H9 (cell line): ENCODE results near the gene MAST4. TPM values are rescaled to one million over a fixed set of nuclear protein-coding genes. Genes with fewer than 3 reads are reported as not detected.

Experiments
- DNase-seq: peaks from one replicate; pipeline ENCODE4 v3.0.0-alpha.2; 2017
- H2AFZ ChIP-seq: one replicate; pipeline ENCODE4 v1.6.1; 2013; ENCODE audit warnings: mild to moderate bottlenecking, low read length, control low read depth, moderate library complexity
- H2AK5ac ChIP-seq: 2 replicates; pipeline ENCODE4 v1.6.1; 2013; ENCODE audit warnings: low read length, control low read depth, mixed read lengths; ENCODE audit not compliant: insufficient read length
- H2BK120ac ChIP-seq: one replicate; pipeline ENCODE4 v1.6.1; 2013; ENCODE audit warnings: low read depth, mild to moderate bottlenecking, low read length, control low read depth, inconsistent platforms; ENCODE audit not compliant: poor library complexity, severe bottlenecking
- H2BK12ac ChIP-seq: 2 replicates; pipeline ENCODE4 v1.6.1; 2013; ENCODE audit warnings: low read length, control low read depth, mixed read lengths, low read depth; ENCODE audit not compliant: insufficient read length
- H2BK15ac ChIP-seq: 2 replicates; pipeline ENCODE4 v1.6.1; 2013; ENCODE audit warnings: low read depth, low read length, control low read depth
- H2BK20ac ChIP-seq: one replicate; pipeline ENCODE4 v1.6.1; 2013; ENCODE audit warnings: low read depth, mild to moderate bottlenecking, low read length, control low read depth, inconsistent platforms; ENCODE audit not compliant: poor library complexity, severe bottlenecking
- H2BK5ac ChIP-seq: 2 replicates; pipeline ENCODE4 v1.6.1; 2013; ENCODE audit warnings: low read length, control low read depth, mixed read lengths; ENCODE audit not compliant: insufficient read length
- H3K14ac ChIP-seq: 2 replicates; pipeline ENCODE4 v1.6.1; 2013; ENCODE audit warnings: low read length, control low read depth; ENCODE audit not compliant: insufficient read depth
- H3K18ac ChIP-seq: 2 replicates; pipeline ENCODE4 v1.6.1; 2013; ENCODE audit warnings: low read depth, mild to moderate bottlenecking, mixed read lengths, low read length, control low read depth; ENCODE audit not compliant: insufficient read length
- H3K23ac ChIP-seq: 2 replicates; pipeline ENCODE4 v1.6.1; 2013; ENCODE audit warnings: low read length, control low read depth, mixed read lengths, low read depth; ENCODE audit not compliant: insufficient read length
- H3K23me2 ChIP-seq: 2 replicates; pipeline ENCODE4 v1.6.1; 2013; ENCODE audit warnings: low read depth, mild to moderate bottlenecking, mixed read lengths, low read length, control low read depth; ENCODE audit not compliant: insufficient read length, poor library complexity, severe bottlenecking
- H3K27ac ChIP-seq: 2 replicates; pipeline ENCODE4 v1.5.1; 2013; ENCODE audit warnings: low read length, control low read depth, mixed read lengths, low read depth; ENCODE audit not compliant: insufficient read length
- H3K27me3 ChIP-seq: 2 replicates; pipeline ENCODE4 v1.6.1; 2013; ENCODE audit warnings: low read length, control low read depth, inconsistent platforms; ENCODE audit not compliant: insufficient read depth
- H3K4ac ChIP-seq: 2 replicates; pipeline ENCODE4 v1.6.1; 2013; ENCODE audit warnings: low read depth, mild to moderate bottlenecking, control low read depth, inconsistent platforms, low read length, moderate library complexity
- H3K4me1 ChIP-seq: 2 replicates; pipeline ENCODE4 v1.6.1; 2013; ENCODE audit warnings: low read length, control low read depth, inconsistent platforms; ENCODE audit not compliant: insufficient read depth
- H3K4me2 ChIP-seq: 2 replicates; pipeline ENCODE4 v1.6.1; 2013; ENCODE audit warnings: low read length, control low read depth, mixed read lengths; ENCODE audit not compliant: insufficient read length, insufficient read depth
- H3K56ac ChIP-seq: 2 replicates; pipeline ENCODE4 v1.6.1; 2013; ENCODE audit warnings: low read depth, mild to moderate bottlenecking, mixed read lengths, low read length, control low read depth; ENCODE audit not compliant: insufficient read length
- H3K79me1 ChIP-seq: 2 replicates; pipeline ENCODE4 v1.6.1; 2013; ENCODE audit warnings: low read depth, mild to moderate bottlenecking, moderate library complexity, low read length, control low read depth, inconsistent platforms; ENCODE audit not compliant: insufficient read depth, poor library complexity, severe bottlenecking
- H3K79me2 ChIP-seq: 2 replicates; pipeline ENCODE4 v1.6.1; 2013; ENCODE audit warnings: low read length, control low read depth, inconsistent platforms; ENCODE audit not compliant: insufficient read depth
- H3K9ac ChIP-seq: 2 replicates; pipeline ENCODE4 v1.6.1; 2013; ENCODE audit warnings: low read length, control low read depth, mixed read lengths; ENCODE audit not compliant: insufficient read length; ENCODE audit errors: extremely low read depth
- H3K9me3 ChIP-seq: one replicate; pipeline ENCODE4 v1.6.1; 2013; ENCODE audit warnings: low read depth, low read length, inconsistent platforms; ENCODE audit not compliant: control insufficient read depth
- H3T11ph ChIP-seq: one replicate; pipeline ENCODE4 v1.6.1; 2013; ENCODE audit warnings: mild to moderate bottlenecking, low read length, control low read depth, inconsistent platforms
- H4K20me1 ChIP-seq: one replicate; pipeline ENCODE4 v1.6.1; 2013; ENCODE audit not compliant: control insufficient read depth, insufficient read length, insufficient read depth
- H4K5ac ChIP-seq: 2 replicates; pipeline ENCODE4 v1.6.1; 2013; ENCODE audit warnings: low read depth, mild to moderate bottlenecking, mixed read lengths, low read length, control low read depth; ENCODE audit not compliant: insufficient read length
- H4K8ac ChIP-seq: replicated peaks from 2 replicates; pipeline ENCODE4 v1.6.1; 2013; ENCODE audit warnings: low read length, control low read depth, mixed read lengths, low read depth; ENCODE audit not compliant: insufficient read length
- H4K91ac ChIP-seq: 2 replicates; pipeline ENCODE4 v1.6.1; 2013; ENCODE audit warnings: low read depth, mild to moderate bottlenecking, moderate library complexity, mixed read lengths, low read length, control low read depth; ENCODE audit not compliant: insufficient read length
- H3K27ac Mint-ChIP-seq, 3 experiments: 2 replicates in 2 of 3; 3 replicates in 1 of 3; pipeline ENCODE4 v1.8.0; 2020 to 2021; ENCODE audit warnings: mixed read lengths in 3 of 3, mild to moderate bottlenecking in 1 of 3, moderate library complexity in 1 of 3
- H3K27me3 Mint-ChIP-seq: 2 replicates; pipeline ENCODE4 v1.8.0; 2021; ENCODE audit warnings: low read depth, mild to moderate bottlenecking, moderate library complexity, mixed read lengths
- H3K36me3 Mint-ChIP-seq, 3 experiments: 2 replicates in 2 of 3; 3 replicates in 1 of 3; pipeline ENCODE4 v1.8.0; 2020 to 2021; ENCODE audit warnings: low read depth in 3 of 3, mixed read lengths in 3 of 3; ENCODE audit not compliant: insufficient read depth in 1 of 3
- H3K4me1 Mint-ChIP-seq, 2 experiments: 2 replicates each; pipeline ENCODE4 v1.8.0; 2020; ENCODE audit warnings: mixed read lengths in 2 of 2
- H3K4me3 Mint-ChIP-seq, 2 experiments: 2 replicates in 1 of 2; 3 replicates in 1 of 2; pipeline ENCODE4 v1.8.0; 2020 to 2021; ENCODE audit warnings: mild to moderate bottlenecking in 2 of 2, mixed read lengths in 2 of 2, moderate library complexity in 1 of 2
- H3K9me3 Mint-ChIP-seq, 2 experiments: 2 replicates in 1 of 2; 3 replicates in 1 of 2; pipeline ENCODE4 v1.8.0; 2020; ENCODE audit warnings: mild to moderate bottlenecking in 2 of 2, mixed read lengths in 2 of 2, moderate library complexity in 1 of 2
- WGBS: extraction: QIAGEN DNeasy Blood & Tissue Kit; methylation state at CpG from one replicate; pipeline ENCODE4 v1.1.7; 2013; ENCODE audit warnings: missing lambda C conversion rate, low lambda C conversion rate, mixed read lengths; ENCODE audit not compliant: insufficient read length; ENCODE audit errors: extremely low coverage; 5-methylcytosine and 5-hydroxymethylcytosine counted together
- total RNA-seq: library from RNA; stranded (reverse); gene quantifications from 2 replicates; pipeline ENCODE4 v1.2.1, GENCODE V29; 2021
- TF ChIP-seq, protein P1 (sequence below): fragments of 200-600 bp; sonication (generic); conservative IDR thresholded peaks from 3 replicates; pipeline ENCODE4 v1.8.0; 2021; ENCODE audit warnings: antibody characterized with exemption, mild to moderate bottlenecking

MAST4 gene
- total RNA-seq, 1 experiment from 2014 or later: 3.7 TPM

DNA sequence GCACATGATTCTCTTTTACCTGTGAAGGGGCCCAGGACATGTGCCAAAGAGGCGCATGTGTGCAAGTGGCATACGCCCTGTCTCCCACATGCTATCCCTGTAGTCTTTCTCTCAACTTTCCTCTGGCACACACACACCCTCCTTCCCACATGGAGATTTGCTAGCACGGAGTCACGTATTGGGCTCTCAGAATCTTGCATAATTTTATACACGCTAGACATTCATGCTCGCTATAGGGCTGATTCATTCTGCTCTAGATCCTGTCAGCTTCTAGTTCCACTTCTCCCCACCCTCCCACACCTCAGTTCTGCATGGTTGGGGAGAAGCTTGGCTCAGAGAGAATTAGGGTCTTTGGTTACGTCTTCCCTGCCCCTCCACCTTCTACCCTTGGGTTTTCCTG, 527.6 kb downstream of the MAST4 start:
- no peak overlapping the region for H3K4me3 Mint-ChIP-seq
- no peak overlapping the region for H4K91ac ChIP-seq
- no peaks in the 10 kb centered on the region for H3K4me1 ChIP-seq
- H3K23ac ChIP-seq: no peak overlapping the region
- H4K8ac ChIP-seq: no peak overlapping the region
- H3K79me2 ChIP-seq: no peaks in the 10 kb centered on the region
- no peak overlapping the region for H2BK15ac ChIP-seq
- H3K27ac Mint-ChIP-seq: no peak overlapping the region
- peaks cover 0 to 9% (median 3%) of the 10 kb centered on the region in 3 experiments; a peak in 3 of 7 replicates for H3K36me3 Mint-ChIP-seq
- no peak overlapping the region for H3K56ac ChIP-seq
- no peak overlapping the region for H2AK5ac ChIP-seq
- H3K9me3 ChIP-seq: no peaks in the 10 kb centered on the region
- H3T11ph ChIP-seq: no peak overlapping the region
- H2BK120ac ChIP-seq: no peak overlapping the region
- no peak overlapping the region for H3K4me2 ChIP-seq
- no peaks in the 10 kb centered on the region for H4K20me1 ChIP-seq
- no peak overlapping the region for H2BK12ac ChIP-seq
- H2BK5ac ChIP-seq: no peak overlapping the region
- H4K5ac ChIP-seq: no peak overlapping the region
- TF ChIP-seq, protein P1, sequence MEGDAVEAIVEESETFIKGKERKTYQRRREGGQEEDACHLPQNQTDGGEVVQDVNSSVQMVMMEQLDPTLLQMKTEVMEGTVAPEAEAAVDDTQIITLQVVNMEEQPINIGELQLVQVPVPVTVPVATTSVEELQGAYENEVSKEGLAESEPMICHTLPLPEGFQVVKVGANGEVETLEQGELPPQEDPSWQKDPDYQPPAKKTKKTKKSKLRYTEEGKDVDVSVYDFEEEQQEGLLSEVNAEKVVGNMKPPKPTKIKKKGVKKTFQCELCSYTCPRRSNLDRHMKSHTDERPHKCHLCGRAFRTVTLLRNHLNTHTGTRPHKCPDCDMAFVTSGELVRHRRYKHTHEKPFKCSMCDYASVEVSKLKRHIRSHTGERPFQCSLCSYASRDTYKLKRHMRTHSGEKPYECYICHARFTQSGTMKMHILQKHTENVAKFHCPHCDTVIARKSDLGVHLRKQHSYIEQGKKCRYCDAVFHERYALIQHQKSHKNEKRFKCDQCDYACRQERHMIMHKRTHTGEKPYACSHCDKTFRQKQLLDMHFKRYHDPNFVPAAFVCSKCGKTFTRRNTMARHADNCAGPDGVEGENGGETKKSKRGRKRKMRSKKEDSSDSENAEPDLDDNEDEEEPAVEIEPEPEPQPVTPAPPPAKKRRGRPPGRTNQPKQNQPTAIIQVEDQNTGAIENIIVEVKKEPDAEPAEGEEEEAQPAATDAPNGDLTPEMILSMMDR: no peak
- WGBS: no CpG with 5 or more reads among the region's 7 CpGs
- no peaks in the 10 kb centered on the region for H3K4me1 Mint-ChIP-seq
- H3K18ac ChIP-seq: no peak overlapping the region
- no peak overlapping the region for H3K9ac ChIP-seq
- H2AFZ ChIP-seq: no peak overlapping the region
- no peaks in the 10 kb centered on the region for H3K23me2 ChIP-seq
- H3K9me3 Mint-ChIP-seq: peaks cover 0 to 3% of the 10 kb centered on the region in 2 experiments; a peak in 2 of 5 replicates
- H3K27ac ChIP-seq: no peak overlapping the region
- no peak overlapping the region for H3K4ac ChIP-seq
- no peaks in the 10 kb centered on the region for H3K27me3 Mint-ChIP-seq
- H3K27me3 ChIP-seq: no peaks in the 10 kb centered on the region
- H3K79me1 ChIP-seq: no peaks in the 10 kb centered on the region
- H3K14ac ChIP-seq: no peak overlapping the region
- no peak overlapping the region for H2BK20ac ChIP-seq
- DNase-seq: no peak
